AG09319 (cell line): ENCODE data around the gene MINK1.
"Not testable (repeated sequence)": the region's sequence is repeated elsewhere in the genome, so short reads cannot be mapped to it uniquely, and the experiment has no call there.

Source experiments
- DNase-seq: peaks from one replicate; pipeline ENCODE4 v3.0.0-alpha.2; 2010; ENCODE audit warnings: low read depth; ENCODE audit errors: extremely low read depth
- TF ChIP-seq, protein P1 (sequence below): IDR thresholded peaks from 2 replicates; pipeline ENCODE4 v1.5.1; 2011; ENCODE audit warnings: low read depth, mild to moderate bottlenecking, inconsistent platforms, low read length, moderate library complexity

Gene MINK1

DNA sequence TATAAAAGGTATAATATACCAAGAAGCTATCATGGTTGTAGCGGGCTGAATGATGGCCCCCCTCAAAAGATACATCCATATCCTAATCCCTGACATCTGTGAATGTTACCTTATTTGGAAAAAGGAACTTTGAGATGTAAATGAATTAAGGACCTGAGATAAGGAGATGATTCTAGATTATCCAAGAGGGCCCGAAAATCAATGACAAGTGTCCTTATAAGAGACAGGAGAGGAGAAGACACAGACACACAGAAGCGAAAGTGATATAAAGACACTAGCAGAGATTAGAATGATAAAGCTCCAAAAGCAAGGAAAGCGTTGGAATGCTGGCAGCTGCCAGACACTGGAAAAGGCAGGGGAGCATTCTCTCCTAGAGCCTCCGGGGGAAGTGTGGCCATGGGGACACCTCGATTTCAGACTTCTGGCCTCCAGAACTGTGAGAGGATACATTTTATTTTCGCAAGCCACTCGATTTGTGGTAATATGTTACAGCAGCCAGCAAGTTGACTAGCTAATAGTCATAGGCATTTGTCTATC is 86.4 kb downstream of the MINK1 start:
- TF ChIP-seq, protein P1, sequence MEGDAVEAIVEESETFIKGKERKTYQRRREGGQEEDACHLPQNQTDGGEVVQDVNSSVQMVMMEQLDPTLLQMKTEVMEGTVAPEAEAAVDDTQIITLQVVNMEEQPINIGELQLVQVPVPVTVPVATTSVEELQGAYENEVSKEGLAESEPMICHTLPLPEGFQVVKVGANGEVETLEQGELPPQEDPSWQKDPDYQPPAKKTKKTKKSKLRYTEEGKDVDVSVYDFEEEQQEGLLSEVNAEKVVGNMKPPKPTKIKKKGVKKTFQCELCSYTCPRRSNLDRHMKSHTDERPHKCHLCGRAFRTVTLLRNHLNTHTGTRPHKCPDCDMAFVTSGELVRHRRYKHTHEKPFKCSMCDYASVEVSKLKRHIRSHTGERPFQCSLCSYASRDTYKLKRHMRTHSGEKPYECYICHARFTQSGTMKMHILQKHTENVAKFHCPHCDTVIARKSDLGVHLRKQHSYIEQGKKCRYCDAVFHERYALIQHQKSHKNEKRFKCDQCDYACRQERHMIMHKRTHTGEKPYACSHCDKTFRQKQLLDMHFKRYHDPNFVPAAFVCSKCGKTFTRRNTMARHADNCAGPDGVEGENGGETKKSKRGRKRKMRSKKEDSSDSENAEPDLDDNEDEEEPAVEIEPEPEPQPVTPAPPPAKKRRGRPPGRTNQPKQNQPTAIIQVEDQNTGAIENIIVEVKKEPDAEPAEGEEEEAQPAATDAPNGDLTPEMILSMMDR = no peak
- DNase-seq = no peak

DNA sequence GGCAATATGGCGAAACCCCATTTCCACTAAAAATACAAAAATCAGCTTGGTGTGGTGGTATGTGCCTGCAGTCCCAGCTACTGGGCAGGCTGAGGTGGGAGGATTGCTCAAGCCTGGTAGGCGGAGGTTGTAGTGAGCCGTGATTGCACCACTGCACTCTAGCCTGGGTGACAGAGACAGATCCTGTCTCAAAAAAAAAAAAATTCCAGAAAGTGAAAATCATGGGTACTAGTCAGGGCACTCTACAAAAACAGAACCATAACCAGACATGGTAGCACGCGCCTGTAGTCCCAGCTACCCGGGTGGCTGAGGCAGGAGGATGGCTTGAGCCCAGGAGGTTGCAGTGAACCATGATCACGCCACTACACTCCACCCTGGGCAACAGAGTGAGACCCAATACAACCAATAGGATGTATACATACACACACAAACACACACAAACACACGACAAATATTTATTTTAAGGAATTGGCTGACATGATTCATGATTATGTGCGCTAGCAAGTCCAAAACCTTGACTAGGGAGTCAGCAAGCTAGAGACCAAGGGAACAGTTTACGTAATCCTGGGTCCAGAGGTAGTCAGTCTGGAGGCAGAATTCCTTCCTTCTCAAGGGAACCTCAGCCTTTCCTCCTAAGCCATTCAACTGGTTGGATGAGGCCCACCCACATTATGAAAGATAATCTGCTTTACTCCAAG is 87.4 kb downstream of the MINK1 start:
- no peak for DNase-seq
- TF ChIP-seq, protein P1 = no peak

DNA sequence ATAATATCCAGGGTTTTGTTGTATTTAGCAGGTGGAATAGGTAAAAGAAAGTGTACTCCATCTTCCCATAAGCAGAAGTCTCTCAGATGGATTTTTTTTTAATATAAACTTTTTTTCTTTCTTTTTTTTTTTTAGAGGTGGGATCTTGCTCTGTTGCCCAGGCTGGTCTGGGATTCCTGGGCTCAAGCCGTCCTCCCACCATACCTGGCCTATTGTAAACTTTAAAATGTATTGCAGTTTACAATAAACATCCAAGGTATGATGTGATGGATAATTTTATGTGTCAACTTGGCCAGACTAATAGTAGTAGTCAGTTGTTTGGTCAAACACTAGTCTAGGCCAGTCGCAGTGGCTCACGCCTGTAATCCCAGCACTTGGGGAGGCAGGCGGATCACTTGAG is 88.2 kb downstream of the MINK1 start:
- TF ChIP-seq, protein P1 = no peak
- DNase-seq = no peak

DNA sequence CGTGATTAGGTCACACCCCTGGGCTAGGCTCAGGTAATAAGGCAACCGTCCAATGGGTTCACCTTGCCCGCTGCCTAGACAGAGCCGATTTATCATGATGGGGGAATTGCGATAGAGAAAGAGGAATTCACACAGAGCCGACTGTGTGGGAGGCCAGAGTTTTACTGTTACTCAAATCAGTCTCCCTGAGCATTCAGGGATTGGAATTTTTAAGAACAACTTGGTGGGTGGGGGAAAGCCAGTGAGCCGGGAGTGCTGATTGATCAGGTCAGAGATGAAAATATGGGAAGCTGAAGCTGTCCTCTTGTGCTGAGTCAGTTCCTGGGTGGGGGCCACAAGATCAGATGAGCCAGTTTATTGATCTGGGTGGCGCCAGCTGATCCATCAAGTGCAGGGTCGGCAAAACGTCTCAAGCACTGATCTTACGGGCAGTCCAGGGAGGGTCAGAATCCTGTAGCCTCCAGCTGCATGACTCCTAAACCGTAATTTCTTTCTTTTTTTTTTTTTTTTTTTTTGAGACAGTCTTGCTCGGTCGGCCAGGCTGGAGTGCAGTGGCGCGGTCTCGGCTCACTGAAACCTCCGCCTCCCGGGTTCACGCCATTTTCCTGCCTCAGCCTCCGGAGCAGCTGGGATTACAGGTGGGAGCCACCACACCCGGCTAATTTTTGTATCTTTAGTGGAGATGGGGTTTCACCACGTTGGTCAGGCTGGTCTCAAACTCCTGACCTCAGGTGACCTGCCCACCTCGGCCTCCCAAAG is 93.6 kb downstream of the MINK1 start:
- not testable (repeated sequence) for DNase-seq

DNA sequence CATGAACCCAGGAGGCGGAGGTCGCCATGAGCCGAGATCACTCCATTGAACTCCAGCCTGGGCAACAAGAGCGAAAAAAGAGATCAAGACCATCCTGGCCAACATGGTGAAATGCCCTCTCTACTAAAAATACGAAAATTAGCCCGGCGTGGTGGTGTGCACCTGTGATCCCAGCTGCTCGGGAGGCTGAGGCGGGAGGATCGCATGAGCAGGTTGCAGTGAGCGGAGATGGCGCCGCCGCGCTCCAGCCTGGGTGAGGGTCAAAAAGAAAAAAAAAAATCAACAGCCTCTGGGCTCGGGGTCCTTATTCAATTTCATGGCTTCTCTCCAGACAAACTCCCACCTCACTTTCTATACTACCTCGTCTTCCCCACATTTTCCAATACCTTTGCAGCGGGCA is 95.7 kb downstream of the MINK1 start:
- DNase-seq = no peak
- TF ChIP-seq, protein P1 = no peak

DNA sequence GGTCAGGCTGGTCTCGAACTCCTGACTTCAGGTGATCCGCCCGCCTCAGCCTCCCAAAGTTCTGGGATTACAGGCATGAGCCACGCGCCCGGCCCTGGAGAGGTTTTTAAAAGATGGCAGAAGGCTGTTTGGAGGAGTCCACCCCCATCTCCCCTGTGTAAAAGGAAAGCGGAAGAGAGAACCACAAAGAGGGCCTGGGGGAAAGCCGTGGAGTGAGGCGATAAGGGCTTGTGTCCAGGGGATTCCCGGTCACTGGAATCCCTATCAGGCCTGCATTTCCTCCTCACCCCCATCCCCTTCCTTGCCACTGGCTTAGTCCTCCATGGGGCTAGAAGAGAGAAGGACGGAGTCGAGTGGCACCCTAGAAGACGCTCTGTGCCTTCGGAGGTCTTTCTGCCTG is 98.8 kb downstream of the MINK1 start, which contains the start of gene GP1BA:
Gene GP1BA, plus strand, starts transcription at position 315 of the 400 bp plus-strand sequence. CDS start 328 bp downstream, outside the sequence.
- TF ChIP-seq, protein P1 = no peak
- DNase-seq = no peak

DNA sequence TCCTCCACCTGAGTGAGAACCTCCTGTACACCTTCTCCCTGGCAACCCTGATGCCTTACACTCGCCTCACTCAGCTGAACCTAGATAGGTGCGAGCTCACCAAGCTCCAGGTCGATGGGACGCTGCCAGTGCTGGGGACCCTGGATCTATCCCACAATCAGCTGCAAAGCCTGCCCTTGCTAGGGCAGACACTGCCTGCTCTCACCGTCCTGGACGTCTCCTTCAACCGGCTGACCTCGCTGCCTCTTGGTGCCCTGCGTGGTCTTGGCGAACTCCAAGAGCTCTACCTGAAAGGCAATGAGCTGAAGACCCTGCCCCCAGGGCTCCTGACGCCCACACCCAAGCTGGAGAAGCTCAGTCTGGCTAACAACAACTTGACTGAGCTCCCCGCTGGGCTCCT is 99.6 kb downstream of the MINK1 start:
- TF ChIP-seq, protein P1 = no peak
- DNase-seq = no peak
